NOMO-1 treated with dmso at 0.1 percent for 144 hours (cell line): ENCODE measurements around the gene ZNF43.
"Not testable (repeated sequence)": the region's sequence is repeated elsewhere in the genome, so short reads cannot be mapped to it uniquely, and the experiment has no call there.

Source experiments
- DNase-seq: peaks from one replicate; lab custom pipeline; 2025; ENCODE audit not compliant: unreplicated experiment; lab: John Stamatoyannopoulos, UW

Gene ZNF43

DNA sequence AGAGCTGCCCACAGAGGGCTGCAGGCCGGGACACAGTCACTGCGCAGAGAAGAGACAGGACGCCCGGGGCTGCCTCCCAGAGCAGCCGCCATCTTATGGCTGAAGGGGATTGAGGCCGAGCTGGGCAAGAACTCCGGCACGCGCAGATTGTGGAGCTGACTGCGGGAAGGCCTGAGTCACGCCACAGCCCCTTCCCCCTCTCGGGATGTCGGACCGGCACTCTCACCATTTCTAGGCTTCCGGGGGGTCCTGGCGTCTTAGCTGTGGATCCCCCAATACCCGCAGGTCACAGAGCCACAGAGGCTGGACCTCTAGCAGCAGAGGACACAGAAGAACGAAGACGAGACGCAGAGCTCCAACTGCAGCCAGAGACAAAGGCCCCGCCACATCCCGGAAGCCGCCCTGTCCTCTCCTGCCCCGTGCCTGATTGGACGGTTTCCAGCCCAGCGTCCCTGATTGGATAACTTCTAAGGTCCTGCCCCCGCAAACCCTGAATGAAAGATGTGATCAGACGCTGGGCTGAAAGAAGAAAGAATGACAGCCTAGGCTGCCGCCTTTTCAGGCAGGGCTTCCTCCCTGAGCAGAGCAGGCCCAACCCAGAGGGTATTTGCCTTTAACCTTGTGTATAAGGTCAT is at the start of gene ZNF43:
ZNF43 (minus strand) TSS at position 373 of the 635 bp plus-strand sequence; CDS start at position 229, 144 bp downstream.
- no peak for DNase-seq

DNA sequence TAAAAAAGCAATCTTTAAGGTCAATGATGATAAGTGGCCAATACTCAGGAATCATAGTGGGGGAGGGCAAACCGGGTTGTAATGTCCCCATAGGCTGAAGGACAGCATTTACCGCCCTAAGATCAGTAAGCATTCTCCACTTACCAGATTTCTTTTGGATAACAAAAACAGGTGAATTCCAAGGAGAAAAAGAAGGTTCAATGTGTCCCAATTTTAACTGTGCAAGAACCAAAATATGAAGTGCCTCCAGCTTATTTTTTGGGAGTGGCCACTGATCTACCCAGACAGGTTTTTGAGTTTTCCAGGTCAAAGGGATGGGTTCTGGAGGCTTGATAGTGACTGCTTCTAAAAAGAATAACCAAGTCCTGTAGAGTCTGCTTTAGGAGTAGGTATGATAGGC is 49.5 kb upstream of the ZNF43 start:
- DNase-seq, result not testable (repeated sequence)

GRCh38 chr19:21884786-21885185 is 48.8 kb upstream of the ZNF43 start:
- DNase-seq, result not testable (repeated sequence)

DNA sequence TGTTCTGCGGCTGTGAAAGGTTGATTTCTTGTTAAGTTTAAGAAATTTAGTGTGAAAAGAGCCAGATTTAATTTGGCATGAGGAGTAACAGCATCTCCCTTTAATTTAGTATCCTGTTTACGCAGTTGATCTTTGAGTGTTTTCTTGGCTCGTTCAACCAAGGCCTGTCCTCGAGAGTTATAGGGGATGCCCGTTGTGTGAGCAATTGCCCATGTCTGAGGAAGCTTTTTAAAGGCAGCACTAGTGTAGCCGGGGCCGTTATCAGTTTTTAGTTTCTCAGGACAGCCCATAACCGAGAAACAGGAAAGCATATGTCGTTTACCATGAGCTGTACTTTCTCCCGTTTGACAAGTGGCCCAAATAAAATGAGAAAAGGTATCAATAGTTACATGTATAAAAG is 47.5 kb upstream of the ZNF43 start:
- no peak for DNase-seq

GRCh38 chr19:21880761-21881160 is 44.8 kb upstream of the ZNF43 start:
- not testable (repeated sequence) for DNase-seq

DNA sequence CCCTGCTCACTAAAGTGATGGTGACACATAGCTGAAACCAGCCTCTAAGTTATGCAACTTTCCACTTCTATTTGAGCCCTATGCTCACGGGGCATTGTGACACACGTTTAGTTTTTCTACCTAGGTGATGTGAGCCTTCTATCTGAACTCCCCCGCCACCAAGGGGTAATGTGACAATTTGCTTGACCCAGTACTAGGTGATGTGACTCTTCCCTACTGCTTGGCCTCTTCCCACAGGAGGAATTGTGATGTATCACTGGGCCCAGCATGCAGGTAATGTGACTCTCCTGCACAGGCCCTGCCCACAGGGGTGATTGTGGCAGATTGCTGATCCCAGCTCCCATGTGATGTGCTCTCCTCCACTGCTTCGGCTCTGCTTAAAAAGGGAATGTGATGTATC is 42.7 kb upstream of the ZNF43 start:
- DNase-seq, result no peak

GRCh38 chr19:21877976-21878375 is 42.0 kb upstream of the ZNF43 start:
- DNase-seq, result no peak

GRCh38 chr19:21876608-21877007 is 40.6 kb upstream of the ZNF43 start:
- DNase-seq, result not testable (repeated sequence)

GRCh38 chr19:21856773-21857514 is 21.0 kb upstream of the ZNF43 start:
- no peak for DNase-seq

DNA sequence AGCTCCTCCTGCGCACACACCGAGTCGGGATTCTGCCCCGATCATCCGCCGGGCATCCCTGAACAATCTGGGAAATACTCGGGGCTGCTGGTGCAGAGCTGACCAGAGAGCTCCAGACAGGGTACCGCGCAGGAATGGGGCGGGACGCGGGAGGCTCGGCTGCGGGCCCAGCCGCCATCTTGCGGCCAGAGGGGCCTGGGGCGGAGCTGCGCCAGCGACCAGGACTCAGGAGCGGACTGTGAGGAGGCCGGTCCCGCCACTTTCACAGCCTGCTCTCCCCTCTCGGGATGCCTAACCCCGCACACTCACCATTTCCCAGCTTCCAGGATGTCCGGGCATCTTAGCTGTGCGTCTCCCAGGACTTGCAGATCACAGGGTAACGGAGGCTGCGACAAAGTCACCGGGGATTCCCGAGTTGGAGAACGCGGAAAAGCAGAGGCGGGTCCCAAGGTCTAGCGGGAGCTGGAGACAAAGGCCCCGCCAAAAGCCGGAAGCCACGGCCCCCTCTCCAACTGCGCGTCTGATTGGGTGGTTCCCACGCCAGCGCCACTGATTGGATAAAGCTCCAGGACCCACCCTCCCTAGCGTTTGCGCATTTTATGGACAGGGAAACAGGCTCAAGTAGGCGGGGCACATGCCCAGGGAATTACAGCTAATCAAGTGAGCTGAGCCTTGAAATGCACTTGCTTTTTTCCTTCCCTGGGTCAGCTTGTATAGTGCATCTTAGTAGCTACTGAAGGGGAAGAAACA is 15.8 kb upstream of the ZNF43 start:
- no peak for DNase-seq

GRCh38 chr19:21850656-21851255 is 14.8 kb upstream of the ZNF43 start:
- DNase-seq, result no peak

GRCh38 chr19:21848706-21849105 is 12.7 kb upstream of the ZNF43 start:
- DNase-seq, result no peak

DNA sequence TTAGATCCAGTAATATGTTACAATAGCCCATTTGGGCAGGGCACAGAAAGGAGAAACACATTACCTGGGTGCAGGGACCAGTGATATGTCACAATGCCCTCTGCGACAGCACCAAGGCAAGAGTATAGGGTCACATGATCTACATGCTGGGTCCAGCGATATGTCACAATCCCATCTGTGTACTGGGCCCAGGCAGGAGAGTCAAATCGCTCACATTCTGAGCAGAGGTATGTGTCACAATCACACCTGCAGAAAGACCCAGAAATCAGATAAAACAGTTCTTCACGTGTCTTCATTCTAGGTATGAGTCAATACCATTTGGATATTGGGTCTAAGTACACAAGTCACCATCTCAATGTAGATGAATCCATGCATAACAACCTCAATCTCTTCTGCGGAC is 7.1 kb upstream of the ZNF43 start:
- no peak for DNase-seq

DNA sequence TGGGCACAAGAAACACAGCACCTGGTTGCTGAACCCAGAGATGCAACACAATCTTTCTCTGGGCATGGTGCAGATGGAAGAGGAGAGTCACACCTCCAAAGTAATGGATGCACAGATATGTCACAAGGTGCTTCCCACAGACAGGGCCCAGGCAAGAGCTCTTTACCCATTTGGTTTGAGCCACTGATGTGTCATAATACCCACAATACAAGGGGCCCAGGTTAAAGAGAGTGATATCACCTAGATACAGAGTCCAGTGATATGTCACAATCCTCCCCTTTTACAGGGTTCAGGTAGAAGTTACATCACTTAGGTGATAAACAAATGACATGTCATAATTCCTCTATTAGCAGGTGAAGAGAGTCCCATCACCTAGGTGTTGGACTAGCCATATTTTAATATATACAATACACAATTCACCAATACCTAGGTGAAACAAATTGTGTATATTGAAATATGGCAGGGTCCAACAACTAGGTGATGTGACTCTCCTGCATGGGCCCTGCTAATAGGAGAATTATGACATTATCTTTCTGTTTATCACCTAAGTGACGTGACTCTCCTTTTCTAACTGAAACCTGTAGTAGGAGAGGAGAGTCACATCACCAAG is 5.6 kb upstream of the ZNF43 start:
- DNase-seq, result no peak

DNA sequence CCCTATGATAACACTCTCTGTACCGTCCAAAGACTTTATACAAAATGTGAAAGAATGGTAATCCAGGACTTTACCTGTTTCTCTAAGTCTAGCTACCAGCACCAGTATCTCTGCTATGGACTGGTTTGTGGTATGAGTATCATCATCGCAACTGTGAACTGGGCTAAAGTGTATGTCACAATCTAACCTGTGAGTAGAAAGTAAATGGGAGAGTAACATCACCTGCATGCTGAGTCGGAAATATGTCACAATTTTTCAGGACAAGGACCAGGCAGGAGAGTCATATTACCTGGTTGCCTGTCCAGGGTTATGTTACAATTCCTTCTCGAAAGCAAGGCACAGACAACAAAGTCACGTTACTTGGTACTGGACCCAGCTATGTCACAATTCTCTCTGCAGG is 5.1 kb upstream of the ZNF43 start:
- DNase-seq, result no peak

DNA sequence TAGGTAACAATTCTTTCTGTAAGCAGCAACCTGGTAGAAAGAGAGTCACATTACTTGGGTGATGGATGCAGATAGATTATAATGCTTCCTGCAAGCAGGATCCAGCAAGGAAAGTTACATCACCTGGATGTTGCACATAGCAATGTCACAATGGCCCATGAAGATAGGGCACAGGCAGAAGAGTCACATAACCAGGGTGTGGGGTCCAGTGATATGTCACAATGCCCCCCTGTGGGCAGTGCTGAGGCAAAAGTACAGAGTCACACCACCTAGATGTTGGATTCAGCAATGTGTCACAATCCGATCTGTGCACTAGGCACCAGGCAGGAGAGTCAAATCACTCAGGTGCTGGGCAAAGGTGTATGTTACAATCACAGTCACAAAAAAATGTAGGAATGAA is 4.0 kb upstream of the ZNF43 start:
- DNase-seq, result no peak

GRCh38 chr19:21838646-21839045 is 2.7 kb upstream of the ZNF43 start:
- DNase-seq, result no peak

DNA sequence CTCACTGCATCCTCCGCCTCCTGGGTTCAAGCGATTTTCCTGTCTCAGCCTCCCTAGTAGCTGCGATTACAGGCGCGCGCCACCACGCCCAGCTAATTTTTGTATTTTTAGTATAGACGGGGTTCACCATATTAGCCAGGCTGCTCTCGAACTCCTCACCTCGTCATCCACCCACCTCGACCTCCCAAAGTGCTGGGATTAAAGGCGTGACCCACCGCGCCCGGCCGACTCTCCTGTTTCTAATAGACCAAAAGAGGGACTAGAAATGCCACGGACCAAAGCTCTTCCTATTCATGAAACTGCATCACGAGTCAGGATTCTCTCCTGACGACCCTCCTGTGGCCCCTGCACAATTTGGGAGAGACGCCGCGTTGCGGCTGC is 563 bp downstream of the ZNF43 start:
- DNase-seq, result no peak

DNA sequence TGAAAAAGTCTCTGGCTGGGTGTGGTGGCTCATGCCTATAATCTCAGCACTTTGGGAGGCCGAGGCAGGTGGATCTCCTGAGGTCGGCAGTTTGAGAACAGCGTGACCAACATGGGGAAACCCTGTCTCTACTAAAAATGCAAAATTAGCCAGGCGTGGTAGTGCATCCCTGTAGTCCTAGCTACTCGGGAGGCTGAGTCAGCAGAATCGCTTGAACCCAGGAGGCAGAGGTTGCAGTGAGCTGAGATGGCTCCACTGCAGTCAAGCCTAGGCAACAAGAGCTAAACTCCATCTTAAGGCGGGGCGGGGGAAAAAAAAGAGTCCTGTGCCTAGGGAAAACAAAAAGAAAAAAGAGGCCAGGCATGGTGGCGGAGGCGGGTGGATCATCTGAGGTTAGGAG is 2.2 kb downstream of the ZNF43 start:
- DNase-seq, result no peak

GRCh38 chr19:21824679-21825078 is 11.3 kb downstream of the ZNF43 start:
- no peak for DNase-seq

- DNase-seq, result no peak
These were observed 12.8 kb downstream of the ZNF43 start for GRCh38 chr19:21823224-21823623.
